NCI-H748 (cell line): ENCODE measurements around the gene ZFP3.
"Not testable (repeated sequence)": the region's sequence is repeated elsewhere in the genome, so short reads cannot be mapped to it uniquely, and the experiment has no call there.

Experiments
- DNase-seq: peaks from one replicate; lab custom pipeline; 2025; ENCODE audit not compliant: unreplicated experiment; lab: John Stamatoyannopoulos, UW

ZFP3 gene

DNA sequence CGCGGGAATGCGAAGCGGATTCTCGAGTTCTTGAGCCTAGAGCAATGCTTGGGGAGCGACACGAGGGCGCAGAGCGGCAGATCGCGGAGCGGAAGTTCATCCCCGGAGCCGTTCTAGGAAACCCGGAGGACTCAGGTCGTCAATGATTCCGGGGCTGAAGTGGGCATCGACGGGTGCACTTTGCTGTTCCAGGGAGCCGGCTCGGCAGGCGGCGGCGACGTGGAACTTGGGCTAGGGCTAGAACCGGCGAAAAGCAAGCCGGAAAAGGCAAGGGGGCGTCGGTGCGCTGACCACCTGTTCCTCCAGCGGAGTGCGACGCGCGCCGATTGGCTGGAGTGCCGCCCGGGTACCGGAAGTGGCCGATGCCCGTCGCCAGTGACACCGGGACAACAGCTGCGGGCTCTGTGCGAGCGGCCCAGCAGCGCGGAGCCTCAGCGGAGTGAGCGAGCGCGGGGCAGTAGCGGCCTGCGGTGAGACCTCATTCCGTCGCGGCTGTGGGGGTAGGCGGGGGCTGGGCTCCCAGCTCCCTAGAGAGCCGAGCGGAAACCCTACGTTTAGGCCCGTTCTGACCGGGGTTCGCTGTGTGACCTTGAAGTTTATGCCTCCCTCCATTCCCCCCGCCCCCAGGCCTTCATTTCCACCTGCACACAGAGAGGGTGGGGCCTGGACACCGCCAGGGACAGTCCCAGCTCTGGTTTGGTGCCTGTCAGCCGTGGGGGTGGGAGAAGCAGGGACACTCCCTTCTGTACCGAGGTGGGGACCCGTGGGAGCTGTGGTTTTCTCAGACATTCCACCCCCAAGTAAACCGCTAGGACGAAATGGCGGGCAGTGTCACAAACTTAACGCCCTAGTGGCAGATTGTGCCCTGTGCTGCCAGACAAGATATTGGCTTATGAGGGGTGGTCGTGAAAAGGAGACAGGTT, at the start of gene ZFP3:
TSS of gene ZFP3 (plus strand) at position 362 of the 923 bp plus-strand sequence. CDS start 13,038 bp downstream, outside the sequence.
- peak; percentile 96 for DNase-seq

DNA sequence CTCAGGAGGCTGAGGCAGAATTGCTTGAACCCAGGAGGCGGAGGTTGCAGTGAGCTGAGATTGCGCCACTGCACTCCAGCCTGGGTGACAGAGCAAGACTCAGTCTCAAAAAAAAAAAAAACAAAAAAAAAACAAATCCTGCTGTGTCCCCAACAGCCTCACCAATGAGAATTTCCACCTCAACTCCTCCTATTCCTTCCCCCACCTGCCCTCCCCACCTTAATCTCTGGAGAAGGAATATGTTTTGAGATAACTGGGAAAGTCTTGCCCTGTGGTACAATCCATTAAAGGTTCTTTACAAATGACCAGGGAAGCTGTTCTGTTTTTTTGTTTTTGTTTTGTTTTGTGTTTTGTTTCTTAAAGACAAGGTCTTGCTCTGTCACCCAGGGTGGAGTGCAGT, 48.1 kb upstream of the ZFP3 start:
- DNase-seq, result not testable (repeated sequence)

DNA sequence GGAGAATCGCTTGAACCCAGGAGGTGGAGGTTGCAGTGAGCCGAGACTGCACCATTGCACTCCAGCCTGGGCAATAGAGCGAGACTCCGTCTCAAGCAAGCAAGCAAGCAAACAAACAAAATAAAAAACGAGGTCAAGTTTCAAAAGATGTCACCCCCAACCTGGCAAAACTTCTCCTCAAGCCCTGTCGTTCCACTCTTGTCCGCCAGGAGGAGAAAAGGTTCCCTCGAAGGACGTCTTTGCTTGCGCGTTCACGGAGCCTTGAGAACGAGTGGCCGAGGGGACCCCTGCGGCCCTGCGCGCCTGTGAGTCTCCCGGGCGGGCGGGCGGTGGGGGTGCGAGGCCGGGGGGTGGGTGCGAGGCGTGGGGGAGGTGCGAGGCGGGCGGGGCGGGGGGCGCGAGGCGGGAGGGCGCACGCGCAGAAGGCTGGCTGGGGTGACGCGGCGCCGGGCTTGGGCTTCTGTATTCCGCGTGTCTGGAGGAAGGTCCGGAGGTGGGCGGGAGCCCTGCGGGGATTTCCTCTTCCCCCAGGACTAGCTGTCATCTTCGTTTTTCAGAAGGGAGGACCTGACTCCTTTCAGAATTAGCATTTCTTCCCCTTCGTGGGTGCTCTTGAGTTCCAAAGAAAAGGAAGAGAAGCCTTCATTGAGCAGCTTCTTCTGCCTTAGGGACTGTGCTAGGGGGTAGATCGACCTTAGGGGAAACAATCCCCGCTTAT, 46.7 kb upstream of the ZFP3 start:
- DNase-seq, result peak; percentile 84

DNA sequence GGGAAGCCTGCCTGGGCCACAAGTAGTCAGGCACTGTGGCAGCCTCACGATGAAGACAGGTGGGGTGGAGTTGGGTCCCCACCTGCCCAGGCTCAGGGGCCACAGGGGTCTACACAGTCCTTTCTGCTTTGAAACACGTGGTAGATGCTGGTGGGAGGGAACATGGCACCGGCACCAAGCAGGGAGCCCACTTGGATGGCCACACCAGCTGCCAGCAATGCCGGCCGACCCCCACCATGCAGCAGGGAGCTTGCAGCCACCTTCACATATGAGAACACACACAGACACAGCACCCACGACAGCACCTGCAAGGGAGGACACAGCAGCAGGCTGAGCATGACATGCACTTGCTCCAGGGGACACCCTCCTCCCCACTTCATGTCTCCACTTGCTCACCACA, 45.4 kb upstream of the ZFP3 start:
- DNase-seq, result no peak

DNA sequence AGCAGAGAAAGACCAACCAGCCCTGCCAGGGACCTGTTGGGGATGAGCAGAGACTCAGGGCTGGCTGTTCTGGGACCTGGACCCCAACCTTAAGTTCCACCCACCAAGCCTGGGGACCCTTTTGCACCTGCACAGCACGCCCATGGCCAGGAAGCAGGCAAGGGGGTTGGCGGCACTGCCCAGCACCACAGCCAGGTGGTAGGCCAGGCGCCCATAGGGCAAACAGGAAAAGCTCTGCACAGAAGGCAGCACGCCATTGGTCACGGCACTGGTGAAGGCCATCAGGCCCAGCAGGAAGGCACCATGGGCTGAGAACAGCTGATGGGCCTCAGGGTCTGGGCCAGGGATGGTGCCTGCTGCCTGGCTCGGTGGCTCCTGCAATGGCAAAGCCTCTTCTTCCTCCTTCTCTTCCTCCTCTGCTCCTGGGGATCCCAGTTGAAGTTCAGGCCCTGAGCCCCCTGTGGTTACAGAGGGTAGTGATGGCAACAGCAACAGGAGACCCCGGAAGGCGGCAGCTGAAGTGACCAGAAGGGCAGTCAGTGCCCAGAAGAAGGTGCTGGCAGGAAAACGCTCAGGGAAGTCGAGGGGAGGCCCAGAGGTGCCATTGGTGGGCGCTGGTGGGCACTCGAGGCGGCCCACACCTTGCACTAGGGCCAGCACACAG, 44.8 kb upstream of the ZFP3 start:
- no peak for DNase-seq

DNA sequence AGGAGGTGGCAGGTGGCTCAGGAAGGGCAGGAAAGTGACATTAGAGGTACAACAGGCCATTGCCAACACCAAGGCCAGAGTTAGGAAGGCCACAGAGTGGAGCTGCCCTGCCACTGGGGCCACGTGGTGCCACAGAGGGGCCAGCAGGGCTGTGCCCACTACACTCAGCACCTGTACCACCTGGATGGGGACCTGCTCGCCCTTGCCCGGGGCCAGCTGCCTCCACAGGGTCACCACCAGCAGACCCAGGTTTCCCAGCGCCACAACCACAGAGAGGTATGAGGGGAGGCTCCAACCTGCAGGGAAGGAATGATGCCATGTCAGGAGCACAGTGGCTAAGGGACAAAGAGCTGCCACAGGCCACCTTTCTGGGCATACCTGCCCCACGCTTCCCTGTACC, 44.2 kb upstream of the ZFP3 start:
- no peak for DNase-seq

DNA sequence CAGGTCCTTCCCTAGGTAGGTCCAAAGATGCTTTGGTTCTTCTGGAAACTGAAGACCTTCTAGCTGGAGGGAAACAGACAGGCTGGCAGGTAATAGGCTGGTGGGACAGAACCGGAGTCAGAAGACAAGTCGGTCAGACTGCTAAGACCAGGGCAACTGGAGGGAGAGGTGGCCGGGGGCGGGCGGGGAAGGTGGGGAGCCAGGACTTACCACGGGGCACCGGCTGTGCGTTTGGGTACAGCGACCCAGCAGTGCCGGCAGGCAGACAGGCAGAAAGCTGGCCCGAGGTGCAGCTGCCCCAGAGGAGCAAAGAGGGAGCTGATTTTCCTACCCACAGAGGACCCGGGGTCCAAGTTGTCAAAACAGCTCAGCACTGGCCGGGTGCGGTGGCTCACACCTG, 43.6 kb upstream of the ZFP3 start:
- DNase-seq, result no peak

DNA sequence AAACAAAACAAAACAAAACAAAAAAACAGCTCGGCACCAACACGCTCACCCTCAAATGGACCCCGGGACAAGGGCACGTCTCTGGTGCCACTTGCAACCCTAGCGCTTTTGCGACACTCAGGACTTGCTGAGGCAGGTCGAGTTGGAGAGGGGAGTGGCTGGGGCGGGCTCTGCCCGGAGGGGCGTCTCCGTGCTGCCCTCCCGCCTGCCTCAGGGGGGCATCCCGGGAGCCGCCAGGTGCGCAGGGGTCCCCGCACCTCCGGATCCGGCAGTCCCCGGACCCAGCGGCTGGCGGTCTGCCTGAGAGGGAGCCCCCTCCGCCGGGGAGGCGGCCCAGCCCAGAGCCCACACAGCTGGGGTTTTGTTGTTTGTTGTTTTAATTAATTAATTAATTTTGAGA, 43.0 kb upstream of the ZFP3 start, which contains the start of gene SLC52A1:
TSS of gene SLC52A1 (minus strand) at position 112 of the 400 bp plus-strand sequence. CDS start 820 bp downstream, outside the sequence.
- peak; percentile 73 for DNase-seq

DNA sequence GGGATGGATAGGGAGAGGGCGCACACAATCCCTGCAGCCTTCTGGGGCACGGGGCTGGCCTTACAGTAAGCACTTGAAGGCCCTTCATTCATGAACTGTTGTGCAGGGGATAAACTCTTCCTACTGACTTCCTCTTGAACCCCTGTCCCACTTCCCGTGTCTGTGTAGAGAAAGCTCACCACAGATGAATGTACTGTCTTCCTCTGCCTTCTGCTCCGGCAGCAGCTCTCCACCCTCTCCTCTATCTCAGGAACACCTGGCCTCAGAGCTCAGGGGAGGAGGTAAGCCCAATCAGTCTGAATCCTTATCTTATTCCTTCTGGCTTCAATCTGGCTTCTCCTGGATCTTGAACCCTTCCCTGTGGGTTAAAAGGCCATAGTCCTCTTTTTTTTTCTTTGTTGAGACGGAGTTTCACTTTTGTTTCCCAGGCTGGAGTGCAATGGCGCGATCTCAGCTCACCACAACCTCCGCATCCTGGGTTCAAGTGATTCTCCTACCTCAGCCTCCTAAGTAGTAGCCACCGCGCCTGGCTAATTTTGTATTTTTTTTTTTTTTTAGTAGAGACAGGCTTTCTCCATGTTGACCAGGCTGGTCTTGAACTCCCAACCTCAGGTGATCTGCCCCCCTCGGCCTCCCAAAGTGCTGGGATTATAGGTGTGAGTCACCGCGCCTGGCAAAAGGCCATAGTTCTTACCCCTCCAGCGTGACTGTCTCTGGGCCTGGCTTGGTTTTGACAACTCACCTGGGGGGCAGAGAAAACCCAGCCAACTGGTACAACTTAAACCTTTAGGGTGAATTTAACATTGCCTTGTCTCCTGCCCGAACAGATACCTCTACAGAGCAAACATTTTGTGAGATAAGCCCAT, 35.9 kb upstream of the ZFP3 start:
- DNase-seq, result no peak

DNA sequence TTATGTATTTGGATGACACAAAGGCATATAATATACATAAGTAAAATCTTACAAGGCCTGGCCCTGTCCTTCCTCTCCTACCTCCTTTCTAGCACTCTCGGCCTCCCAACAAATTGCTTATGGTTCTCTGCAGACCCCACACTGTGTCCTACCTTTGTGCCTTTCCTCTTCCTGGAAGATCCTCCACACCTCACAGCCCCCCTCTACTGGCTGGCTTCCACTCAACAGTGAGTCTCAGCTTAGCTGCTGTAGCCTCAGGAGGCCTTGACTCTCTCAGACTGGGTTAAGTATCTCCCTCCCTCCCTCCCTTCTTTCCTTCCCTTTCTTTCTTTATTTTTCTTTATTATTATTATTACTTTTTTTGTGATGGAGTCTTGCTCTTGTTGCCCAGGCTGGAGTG, 34.7 kb upstream of the ZFP3 start:
- DNase-seq, result no peak

DNA sequence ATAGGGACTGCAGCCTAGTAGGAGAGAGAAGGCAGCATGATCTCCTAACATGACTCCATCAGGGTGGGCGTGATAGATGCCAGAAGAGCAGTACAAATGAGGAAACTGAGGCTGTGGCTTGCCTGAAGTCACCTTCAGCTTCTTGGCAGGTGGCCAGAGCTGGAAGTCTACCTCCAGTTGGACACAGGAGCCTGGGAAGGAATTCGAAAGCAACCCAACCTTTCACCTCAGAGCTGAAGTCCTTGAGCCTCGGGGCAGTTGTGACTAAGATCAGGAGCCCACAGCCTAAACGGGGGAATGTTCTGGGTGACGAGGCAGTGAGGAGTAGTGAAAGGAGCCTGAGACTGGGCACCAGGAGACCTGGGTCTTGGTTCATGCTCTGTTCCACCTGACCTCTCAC, 33.6 kb upstream of the ZFP3 start:
- no peak for DNase-seq

DNA sequence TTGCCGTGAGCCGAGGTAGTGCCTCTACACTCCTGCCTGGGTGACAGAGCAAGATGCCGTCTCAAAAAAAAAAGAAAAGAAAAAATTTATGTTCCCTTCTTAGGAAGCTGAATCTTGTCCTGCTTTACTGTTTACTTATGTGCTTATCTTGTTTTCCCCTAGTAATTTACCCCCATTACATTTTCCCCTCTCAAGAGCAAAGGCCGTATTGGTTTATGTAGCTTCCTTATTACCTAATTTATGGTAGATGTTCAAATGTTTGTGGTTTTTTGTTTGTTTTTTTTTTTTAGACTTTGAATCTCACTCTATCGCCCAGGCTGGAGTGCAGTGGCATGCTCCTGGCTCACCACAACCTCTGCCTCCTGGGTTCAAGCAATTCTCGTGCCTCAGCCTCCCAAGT, 32.8 kb upstream of the ZFP3 start:
- no peak for DNase-seq

DNA sequence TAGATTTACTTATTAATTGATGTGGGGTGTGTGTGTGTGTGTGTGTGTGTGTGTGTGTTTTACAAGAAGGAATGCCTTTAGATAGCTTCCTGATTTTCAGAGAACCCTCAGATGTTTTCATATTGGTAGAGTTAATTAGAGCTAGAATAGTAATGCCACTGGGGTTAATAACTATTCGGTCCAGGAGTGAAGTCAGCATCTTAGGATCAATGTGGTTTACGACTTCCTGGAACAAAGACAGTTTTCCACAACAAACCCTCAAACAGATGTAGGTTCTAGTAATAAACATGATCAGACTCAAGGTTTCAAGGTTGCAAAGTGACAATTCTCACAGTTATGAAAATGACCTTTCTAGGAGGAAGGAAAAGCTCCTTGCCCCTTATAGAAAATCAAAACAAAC, 30.8 kb upstream of the ZFP3 start:
- DNase-seq, result no peak

DNA sequence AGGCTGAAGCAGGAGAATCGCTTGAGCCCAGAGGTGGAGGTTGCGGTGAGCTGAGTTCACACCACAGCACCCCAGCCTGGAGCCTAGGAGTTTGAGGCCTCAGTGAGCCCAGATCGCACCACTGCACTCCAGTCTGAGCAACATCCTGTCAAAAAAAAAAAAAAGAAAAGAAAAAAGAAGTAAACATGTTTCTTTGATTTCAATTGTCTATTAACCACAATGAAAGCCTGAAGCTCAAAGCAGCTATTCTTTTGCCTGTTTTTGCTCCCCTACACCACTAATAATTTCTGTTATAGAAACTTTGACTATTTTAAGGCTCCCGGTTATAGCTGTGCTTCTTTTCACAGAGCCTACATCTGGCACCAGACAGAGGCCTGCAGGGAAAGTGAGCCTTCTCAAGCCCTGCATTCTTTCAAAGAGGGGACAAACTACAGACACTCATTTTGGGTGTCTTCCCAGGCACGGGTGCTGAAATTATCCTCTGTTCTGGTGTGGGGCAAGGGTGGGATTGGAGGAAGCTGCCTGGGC, 28.9 kb upstream of the ZFP3 start:
- no peak for DNase-seq

DNA sequence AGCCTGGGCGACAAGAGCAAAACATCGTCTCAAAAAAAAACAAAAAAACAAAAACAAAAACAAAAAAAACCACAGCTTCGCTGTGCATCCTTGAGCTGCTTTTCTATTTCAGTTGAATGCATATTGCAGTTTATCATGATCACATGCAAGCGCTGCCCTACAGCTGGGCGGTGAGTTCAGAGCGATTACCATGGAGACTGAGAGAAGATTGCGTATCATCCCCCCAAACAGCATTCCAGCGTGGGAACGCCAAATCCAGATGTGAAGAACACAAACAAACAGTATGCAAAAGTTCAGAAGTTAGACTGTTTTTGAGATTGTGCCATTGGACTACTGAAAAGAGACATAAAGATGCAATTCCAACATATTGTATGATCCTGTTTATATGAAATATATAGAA, 28.0 kb upstream of the ZFP3 start:
- DNase-seq, result no peak

DNA sequence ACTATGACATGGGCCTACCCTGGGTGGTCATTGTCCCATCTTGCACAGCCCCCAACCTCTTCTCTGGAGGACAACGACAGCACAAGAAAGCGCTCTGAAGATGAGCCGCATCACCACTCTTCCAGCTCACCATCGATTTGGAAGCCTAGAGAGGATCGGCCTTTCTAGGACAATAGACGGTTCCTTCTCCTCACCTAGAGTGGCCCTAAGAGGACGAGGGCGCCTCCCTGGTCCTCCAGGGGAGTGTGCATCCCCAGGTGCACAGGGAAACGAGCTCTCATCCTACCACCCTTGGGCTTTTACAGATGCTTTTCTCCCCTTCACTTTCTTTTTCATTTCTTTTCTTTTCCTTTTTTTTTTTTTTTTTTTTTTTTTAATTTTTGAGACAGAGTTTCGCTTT, 22.7 kb upstream of the ZFP3 start:
- peak; percentile 51 for DNase-seq

DNA sequence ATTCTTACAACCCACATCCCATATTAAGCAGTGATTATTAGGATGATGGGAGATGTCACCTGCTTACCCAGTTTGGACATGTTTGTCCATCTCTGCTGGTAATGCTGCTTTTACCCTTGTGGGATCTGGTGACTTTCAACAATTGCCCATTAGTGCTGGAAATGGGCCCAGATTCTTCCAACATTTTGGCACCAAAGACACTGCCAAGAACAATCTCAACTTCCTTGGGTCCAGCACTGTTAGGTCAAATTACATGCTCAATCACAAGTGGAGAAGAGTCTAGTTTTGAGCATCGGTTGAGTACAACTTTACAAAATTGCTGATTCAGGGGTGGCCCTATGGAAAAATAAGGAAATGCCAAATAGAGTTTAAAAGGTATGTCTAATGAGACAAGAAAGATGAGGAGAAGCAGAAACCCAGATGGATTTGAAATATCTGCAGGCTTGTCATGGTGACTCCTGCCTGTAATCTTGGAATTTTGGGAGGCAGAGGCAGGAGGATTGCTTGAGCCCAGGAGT, 13.0 kb upstream of the ZFP3 start:
- no peak for DNase-seq

DNA sequence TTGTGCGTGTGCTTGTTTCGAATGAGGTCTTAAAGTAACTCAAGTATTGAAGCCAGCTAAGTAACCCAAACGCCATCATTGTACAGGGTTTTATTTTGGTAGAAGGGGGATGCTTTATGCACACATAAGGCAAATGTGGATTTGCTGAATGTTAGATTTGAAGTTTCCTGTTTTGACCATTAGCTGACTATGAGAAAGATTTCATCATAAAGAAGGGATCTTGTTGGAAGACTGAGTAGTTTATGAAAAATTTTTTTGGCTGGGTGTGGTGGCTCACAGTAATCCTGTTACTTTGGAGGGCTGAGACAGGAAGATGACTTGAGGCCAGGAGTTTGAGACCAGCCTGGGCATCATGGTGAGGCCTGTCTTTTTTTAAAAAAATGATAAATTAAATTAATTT, 10.0 kb upstream of the ZFP3 start:
- DNase-seq, result no peak

DNA sequence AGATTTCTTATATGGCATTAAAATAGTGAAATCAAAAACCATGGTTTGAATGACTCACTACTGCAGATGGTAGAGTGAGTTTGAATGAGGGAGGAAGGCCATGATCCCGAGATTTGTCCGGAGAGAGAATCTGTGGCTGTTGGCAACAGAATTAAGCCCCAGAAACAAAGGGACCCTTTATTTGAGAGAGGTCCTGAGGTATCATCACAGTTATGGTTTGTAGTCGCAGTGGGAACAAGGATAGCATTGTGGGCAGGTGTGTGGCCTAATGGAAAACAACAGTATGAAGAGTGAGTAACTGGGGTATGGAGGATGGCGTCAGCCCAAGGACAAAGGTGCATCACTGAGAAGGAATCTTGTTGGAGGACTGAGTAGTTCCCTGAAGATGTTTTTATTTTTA, 8.5 kb upstream of the ZFP3 start:
- DNase-seq, result no peak

DNA sequence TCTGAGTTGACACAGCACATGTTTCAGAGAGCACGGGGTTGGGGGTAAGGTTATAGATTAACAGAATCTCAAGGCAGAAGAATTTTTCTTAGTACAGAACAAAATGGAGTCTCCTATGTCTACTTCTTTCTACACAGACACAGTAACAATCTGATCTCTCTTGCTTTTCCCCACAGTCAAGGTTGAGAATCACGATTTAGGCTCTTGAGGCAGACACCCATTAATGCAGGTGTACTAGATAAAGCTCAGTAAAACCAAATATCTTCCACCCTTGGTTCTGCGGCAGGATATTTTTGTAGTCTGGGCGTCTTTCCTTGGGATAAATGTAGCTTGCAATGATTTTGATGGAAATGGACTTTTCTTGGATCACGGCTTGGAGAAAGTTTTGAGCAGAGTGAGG, 2.8 kb upstream of the ZFP3 start:
- not testable (repeated sequence) for DNase-seq
